Activated naive CD4-positive, alpha-beta T cell treated with anti-CD3 and anti-CD28 coated beads, Interleukin-2, amount 50 U/mL, for 72 hours (primary cell): Measurements from ENCODE around the gene CABP7. TPM values are rescaled to one million over a fixed set of nuclear protein-coding genes. Genes with fewer than 3 reads are reported as not detected.

Source experiments
- ATAC-seq, 2 donors: fragments of 150-1000 bp; cut with Tn5 transposase; 2 replicates each; pipeline ENCODE4 v1.10.0; 2021; ENCODE audit warnings: mild to moderate bottlenecking in 2 of 2, moderate library complexity in 2 of 2
- DNase-seq, 2 donors: peaks; one replicate each; pipeline ENCODE4 v3.0.0; 2021 to 2022; ENCODE audit warnings: low spot score in 2 of 2
- H3K27ac Mint-ChIP-seq, 2 donors: one replicate each; pipeline ENCODE4 v1.8.0; 2022; ENCODE audit warnings: mild to moderate bottlenecking in 2 of 2, mixed read lengths in 2 of 2
- H3K36me3 Mint-ChIP-seq, 2 donors: one replicate each; pipeline ENCODE4 v1.8.0; 2022; ENCODE audit warnings: mixed read lengths in 2 of 2
- H3K9me3 Mint-ChIP-seq, 2 donors: one replicate each; pipeline ENCODE4 v1.8.0; 2022; ENCODE audit warnings: mixed read lengths in 2 of 2
- total RNA-seq, 2 donors: library from RNA; stranded (reverse); gene quantifications; one replicate each; pipeline ENCODE4 v1.2.3, GENCODE V29; 2022

CABP7 gene
- total RNA-seq, 2 donors from 2014 or later = 0.18 TPM; not detected in 1

- H3K36me3 Mint-ChIP-seq = no peaks in the 10 kb centered on the region
- ATAC-seq (no peak), DNase-seq (no peak)
- H3K9me3 Mint-ChIP-seq = no peaks in the 10 kb centered on the region
- H3K27ac Mint-ChIP-seq = no peak overlapping the region
Observed at GRCh38 chr22:29715240-29715639, 4.6 kb upstream of the CABP7 start.

DNA sequence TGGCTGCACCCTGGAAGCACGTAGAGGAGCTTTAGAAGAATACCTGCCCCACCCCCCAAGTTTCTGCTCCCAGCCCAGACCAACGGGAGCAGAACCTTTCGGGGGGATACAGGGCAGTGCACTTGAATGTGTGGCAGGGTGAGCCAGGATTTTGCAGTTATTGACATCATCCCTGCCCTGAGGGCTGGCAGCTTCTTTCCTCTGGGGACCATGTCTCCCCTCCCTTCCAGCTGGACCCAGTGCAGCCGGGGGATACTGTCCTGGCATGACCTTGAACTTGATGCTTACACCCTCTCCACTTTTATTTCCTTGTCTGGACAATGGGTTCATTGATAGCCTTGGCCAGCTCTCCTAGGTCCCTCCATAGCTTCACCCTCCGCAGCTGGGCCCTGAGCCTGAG, 4.1 kb upstream of the CABP7 start:
- Mint-ChIP-seq H3K36me3 (no peaks in the 10 kb centered on the region), H3K9me3 (no peaks in the 10 kb centered on the region), H3K27ac (no peak overlapping the region)
- DNase-seq = no peak
- ATAC-seq = no peak

- H3K9me3 Mint-ChIP-seq = no peaks in the 10 kb centered on the region
- DNase-seq (peak in 1 of 2 donors; percentile 48), ATAC-seq (no peak)
- no peaks in the 10 kb centered on the region for H3K36me3 Mint-ChIP-seq
- no peak overlapping the region for H3K27ac Mint-ChIP-seq
Observed at GRCh38 chr22:29716814-29717545, 2.8 kb upstream of the CABP7 start.

DNA sequence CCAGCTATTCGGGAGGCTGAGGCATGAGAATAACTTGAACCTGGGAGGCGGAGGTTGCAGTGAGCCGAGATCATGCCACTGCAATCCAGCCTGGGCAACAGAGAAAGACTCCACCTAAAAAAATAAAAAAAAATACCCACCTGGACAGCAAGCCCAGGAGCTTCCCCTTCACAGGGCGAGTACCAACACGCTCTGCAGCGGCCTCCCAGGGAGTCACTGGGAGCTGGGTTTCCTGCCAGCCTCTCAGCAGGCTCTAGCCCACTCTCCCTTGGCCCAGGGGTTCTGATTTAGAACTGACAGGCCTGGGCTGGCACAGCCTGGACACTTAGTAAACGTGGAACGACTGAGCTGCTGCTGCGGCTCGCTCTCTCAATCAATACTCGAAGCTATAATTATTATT, 2.0 kb upstream of the CABP7 start:
- no peaks in the 10 kb centered on the region for H3K9me3 Mint-ChIP-seq
- H3K36me3 Mint-ChIP-seq = no peaks in the 10 kb centered on the region
- ATAC-seq = no peak
- DNase-seq = no peak
- H3K27ac Mint-ChIP-seq = no peak overlapping the region

GRCh38 chr22:29718949-29719898, 579 bp upstream of the CABP7 start:
- Mint-ChIP-seq H3K27ac (no peak overlapping the region), H3K9me3 (no peaks in the 10 kb centered on the region), H3K36me3 (no peaks in the 10 kb centered on the region)
- ATAC-seq (no peak), DNase-seq (no peak)

- H3K9me3 Mint-ChIP-seq = no peaks in the 10 kb centered on the region
- ATAC-seq (no peak), DNase-seq (no peak)
- H3K36me3 Mint-ChIP-seq = no peaks in the 10 kb centered on the region
- no peak overlapping the region for H3K27ac Mint-ChIP-seq
Observed at GRCh38 chr22:29720811-29721323, 1.1 kb downstream of the CABP7 start.

- ATAC-seq = no peak
- no peaks in the 10 kb centered on the region for H3K9me3 Mint-ChIP-seq
- H3K27ac Mint-ChIP-seq = no peak overlapping the region
- no peak for DNase-seq
- H3K36me3 Mint-ChIP-seq = no peaks in the 10 kb centered on the region
Observed at GRCh38 chr22:29722151-29722550, 2.3 kb downstream of the CABP7 start.

DNA sequence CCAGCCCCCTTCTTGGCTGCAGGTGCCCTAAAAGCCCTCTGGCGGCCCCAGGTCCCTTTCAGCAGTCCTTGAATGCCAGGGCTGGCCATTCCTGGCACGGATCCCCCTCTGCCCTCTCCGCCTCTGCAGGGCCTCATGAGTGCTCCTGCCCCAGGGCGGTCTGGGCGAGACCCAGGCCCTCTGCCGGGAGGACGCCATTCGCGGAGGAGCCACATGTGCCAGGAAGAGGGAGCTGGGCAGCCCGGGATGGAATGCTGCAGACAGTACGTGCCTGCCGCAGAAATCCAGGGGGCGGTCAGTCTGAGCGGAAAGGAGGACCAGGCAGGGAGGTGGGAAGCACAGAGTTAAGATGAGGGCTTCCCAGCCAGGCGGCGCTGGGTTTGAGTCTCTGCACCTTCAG, 2.8 kb downstream of the CABP7 start:
- no peak for ATAC-seq
- Mint-ChIP-seq H3K9me3 (no peaks in the 10 kb centered on the region), H3K27ac (no peak overlapping the region), H3K36me3 (no peaks in the 10 kb centered on the region)
- no peak for DNase-seq

GRCh38 chr22:29723766-29724165, 4.0 kb downstream of the CABP7 start:
- no peak overlapping the region for H3K27ac Mint-ChIP-seq
- ATAC-seq (no peak), DNase-seq (no peak)
- no peaks in the 10 kb centered on the region for H3K9me3 Mint-ChIP-seq
- no peaks in the 10 kb centered on the region for H3K36me3 Mint-ChIP-seq

- Mint-ChIP-seq H3K9me3 (no peaks in the 10 kb centered on the region), H3K36me3 (no peaks in the 10 kb centered on the region), H3K27ac (no peak overlapping the region)
- DNase-seq (no peak), ATAC-seq (no peak)
Observed at GRCh38 chr22:29724843-29725242, 5.0 kb downstream of the CABP7 start.

- Mint-ChIP-seq H3K27ac (no peak overlapping the region), H3K36me3 (no peaks in the 10 kb centered on the region), H3K9me3 (no peaks in the 10 kb centered on the region)
- no peak for ATAC-seq
- no peak for DNase-seq
Observed at GRCh38 chr22:29726106-29726505, 6.3 kb downstream of the CABP7 start.

DNA sequence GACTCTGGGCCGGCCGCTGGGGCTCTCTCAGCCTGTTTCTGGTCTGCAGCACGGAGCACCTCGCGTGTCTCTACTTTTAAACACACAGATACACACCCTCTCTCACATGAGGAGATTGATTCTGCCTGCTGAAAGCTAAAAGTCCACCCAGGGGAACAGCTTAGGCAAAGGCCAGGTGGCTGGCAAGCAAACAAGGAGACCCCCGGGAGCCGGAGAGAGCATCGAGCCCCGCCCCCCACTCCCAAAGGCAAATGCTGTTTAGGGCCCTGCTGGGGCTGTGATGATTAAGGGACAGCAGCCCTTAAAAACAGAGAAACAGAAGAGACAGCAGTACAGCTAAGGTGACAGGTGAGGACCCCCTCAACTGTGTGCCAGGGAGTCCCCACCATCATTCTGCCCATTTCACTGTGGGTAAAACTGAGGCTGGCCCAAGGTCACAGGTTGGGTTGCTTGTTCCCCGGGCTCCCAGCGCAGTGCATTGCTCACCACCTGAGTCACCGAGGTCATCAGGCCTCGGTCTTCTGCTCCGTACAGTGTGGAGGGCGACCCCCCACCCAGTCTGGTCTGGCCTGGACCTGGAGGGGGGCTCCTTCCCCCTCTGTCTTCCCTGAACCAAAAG, 6.8 kb downstream of the CABP7 start:
- ATAC-seq = no peak
- no peaks in the 10 kb centered on the region for H3K9me3 Mint-ChIP-seq
- H3K36me3 Mint-ChIP-seq = no peaks in the 10 kb centered on the region
- no peak for DNase-seq
- H3K27ac Mint-ChIP-seq = no peak overlapping the region

DNA sequence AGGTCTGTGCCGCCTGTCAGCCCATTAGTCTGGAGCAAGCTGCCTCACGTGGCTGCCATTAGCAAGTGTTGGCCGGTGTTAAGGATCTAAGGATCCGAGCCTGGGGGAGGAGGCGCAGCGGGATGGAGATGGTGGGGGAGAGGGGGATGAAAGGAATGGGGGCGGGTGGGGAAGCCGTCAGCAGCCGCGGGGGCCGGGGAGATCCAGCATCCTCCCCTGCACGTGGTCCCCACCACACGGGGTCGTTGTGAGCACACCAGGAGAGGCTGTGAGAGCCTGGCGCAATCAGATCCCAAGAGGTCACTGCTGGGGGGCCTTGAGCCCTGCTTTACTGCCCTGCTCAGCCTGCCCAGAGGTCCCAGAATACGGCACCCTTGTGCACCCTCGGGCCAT, 7.3 kb downstream of the CABP7 start:
- DNase-seq (peak in 1 of 2 donors; percentile 27), ATAC-seq (peak; percentile 35 to 53)
- Mint-ChIP-seq H3K9me3 (no peaks in the 10 kb centered on the region), H3K36me3 (no peaks in the 10 kb centered on the region), H3K27ac (no peak overlapping the region)

GRCh38 chr22:29729161-29729560, 9.4 kb downstream of the CABP7 start:
- Mint-ChIP-seq H3K36me3 (no peaks in the 10 kb centered on the region), H3K27ac (no peak overlapping the region), H3K9me3 (no peaks in the 10 kb centered on the region)
- ATAC-seq (no peak), DNase-seq (no peak)

DNA sequence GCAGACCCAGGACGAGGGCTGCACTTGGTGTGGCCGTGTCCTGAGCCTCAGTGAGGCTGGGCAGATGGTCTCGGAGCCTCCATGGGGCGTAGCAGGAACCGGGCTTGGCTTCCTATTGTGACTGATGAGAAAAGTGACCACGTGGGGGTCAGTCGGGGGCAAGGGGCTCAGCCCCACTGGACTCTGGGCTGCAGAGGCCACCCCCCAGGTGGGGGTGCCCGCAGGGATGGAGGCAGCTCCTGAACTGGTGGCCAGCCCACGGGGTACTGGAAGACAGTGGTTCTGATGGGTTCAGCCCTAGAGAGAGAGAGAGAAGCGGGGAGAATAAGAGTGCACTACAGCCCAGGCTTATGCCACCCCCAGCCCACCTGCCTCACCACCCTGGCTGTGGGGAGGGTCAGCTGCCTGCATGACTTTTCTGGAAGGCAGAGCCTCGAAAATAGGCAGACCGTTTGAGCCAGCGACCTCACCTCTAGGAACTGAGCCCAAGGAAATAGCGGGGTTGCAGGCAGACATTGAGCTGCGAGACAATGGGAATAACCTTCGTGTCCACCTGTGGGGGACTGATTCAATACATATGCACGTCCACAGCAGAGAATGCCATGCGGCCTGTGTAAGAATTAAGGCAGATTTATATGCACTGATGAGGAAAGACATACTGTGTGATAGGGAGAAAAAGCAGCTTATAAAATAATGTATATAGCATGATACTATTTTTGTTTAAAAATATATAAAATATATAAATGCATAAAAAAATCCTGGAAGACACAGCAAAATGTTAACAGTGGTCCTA, 11.5 kb downstream of the CABP7 start:
- Mint-ChIP-seq H3K27ac (no peak overlapping the region), H3K36me3 (no peaks in the 10 kb centered on the region), H3K9me3 (no peaks in the 10 kb centered on the region)
- ATAC-seq (no peak), DNase-seq (no peak)

- Mint-ChIP-seq H3K36me3 (no peaks in the 10 kb centered on the region), H3K9me3 (no peaks in the 10 kb centered on the region), H3K27ac (peak overlapping the region in 1 of 2 donors; percentile 28)
- no peak for DNase-seq
- no peak for ATAC-seq
Observed at GRCh38 chr22:29732883-29733282, 13.1 kb downstream of the CABP7 start.
